Mammary epithelial cell (primary cell): Measurements from ENCODE around the gene KIFAP3.

Experiments used
- EZH2 ChIP-seq: IDR thresholded peaks from 2 replicates; pipeline ENCODE4 v1.6.1; 2012; ENCODE audit warnings: low read length, inconsistent platforms, borderline replicate concordance
- TF ChIP-seq, protein P1 (sequence below), 2 donors: IDR thresholded peaks in 1 of 2; conservative IDR thresholded peaks in 1 of 2; 2 replicates each; pipeline ENCODE4 v1.5.1; 2011 to 2012; ENCODE audit warnings: inconsistent platforms in 2 of 2, low read length in 2 of 2, mild to moderate bottlenecking in 2 of 2, control low read depth in 1 of 2, low read depth in 1 of 2; ENCODE audit not compliant: insufficient read depth in 1 of 2; ENCODE audit errors: extremely low read depth in 1 of 2

DNA sequence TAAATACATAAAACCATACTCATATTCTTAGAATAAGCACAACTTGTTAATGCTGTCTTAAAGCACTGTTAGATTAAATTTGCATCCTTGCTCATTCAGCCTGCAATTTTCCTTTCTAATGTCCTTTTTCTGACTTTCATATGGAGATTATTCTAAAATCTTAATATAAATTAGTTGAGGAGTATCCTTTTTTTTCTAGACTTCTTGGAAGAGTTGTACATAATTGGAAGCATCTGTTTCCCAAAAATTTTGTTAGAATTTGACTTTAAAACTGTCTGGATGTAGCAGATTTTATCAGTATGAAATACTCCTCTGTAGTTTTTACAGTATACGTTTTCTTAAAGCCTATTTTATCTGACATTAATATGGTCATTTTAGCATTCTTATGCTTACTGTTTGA is 9.7 kb downstream of the KIFAP3 start:
- TF ChIP-seq, protein P1, sequence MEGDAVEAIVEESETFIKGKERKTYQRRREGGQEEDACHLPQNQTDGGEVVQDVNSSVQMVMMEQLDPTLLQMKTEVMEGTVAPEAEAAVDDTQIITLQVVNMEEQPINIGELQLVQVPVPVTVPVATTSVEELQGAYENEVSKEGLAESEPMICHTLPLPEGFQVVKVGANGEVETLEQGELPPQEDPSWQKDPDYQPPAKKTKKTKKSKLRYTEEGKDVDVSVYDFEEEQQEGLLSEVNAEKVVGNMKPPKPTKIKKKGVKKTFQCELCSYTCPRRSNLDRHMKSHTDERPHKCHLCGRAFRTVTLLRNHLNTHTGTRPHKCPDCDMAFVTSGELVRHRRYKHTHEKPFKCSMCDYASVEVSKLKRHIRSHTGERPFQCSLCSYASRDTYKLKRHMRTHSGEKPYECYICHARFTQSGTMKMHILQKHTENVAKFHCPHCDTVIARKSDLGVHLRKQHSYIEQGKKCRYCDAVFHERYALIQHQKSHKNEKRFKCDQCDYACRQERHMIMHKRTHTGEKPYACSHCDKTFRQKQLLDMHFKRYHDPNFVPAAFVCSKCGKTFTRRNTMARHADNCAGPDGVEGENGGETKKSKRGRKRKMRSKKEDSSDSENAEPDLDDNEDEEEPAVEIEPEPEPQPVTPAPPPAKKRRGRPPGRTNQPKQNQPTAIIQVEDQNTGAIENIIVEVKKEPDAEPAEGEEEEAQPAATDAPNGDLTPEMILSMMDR (conservative IDR thresholded peaks at IDR 0.05 in 1 of 2, IDR thresholded peaks at IDR 0.05 in 1 of 2; ENCODE audit: extremely low read depth in 1 of 2, insufficient read depth in 1 of 2, low read depth in 1 of 2, low read length in 2 of 2): no peak
- TF ChIP-seq EZH2: no peak
